Astrocyte (in vitro differentiated cells and primary cell): ENCODE measurements around the gene PTMS. TPM values are rescaled to one million over a fixed set of nuclear protein-coding genes. Genes with fewer than 3 reads are reported as not detected.

Experiments used
- DNase-seq: peaks from one replicate; pipeline ENCODE4 v3.0.0-alpha.2; 2010; ENCODE audit warnings: low read depth
- FAIRE-seq: peaks from 2 replicates; lab custom pipeline; 2011; peaks lifted over from hg19 to GRCh38; lab: Jason Lieb, UNC
- H2AFZ ChIP-seq: 2 replicates; pipeline ENCODE4 v1.6.0; 2012; ENCODE audit warnings: low read depth, low read length, inconsistent platforms
- H3K27ac ChIP-seq: 2 replicates; pipeline ENCODE4 v1.5.1; 2011; ENCODE audit warnings: low read depth, low read length, inconsistent platforms
- H3K27me3 ChIP-seq: 2 replicates; pipeline ENCODE4 v1.6.0; 2011; ENCODE audit warnings: low read length, inconsistent platforms; ENCODE audit not compliant: insufficient read depth
- H3K36me3 ChIP-seq: 2 replicates; pipeline ENCODE4 v1.5.1; 2011; ENCODE audit warnings: low read length, inconsistent platforms; ENCODE audit not compliant: insufficient read depth
- H3K4me1 ChIP-seq: 2 replicates; pipeline ENCODE4 v1.5.1; 2011; ENCODE audit warnings: low read length, inconsistent platforms; ENCODE audit not compliant: insufficient read depth
- H3K4me2 ChIP-seq: 2 replicates; pipeline ENCODE4 v1.6.0; 2012; ENCODE audit warnings: low read length, inconsistent platforms
- H3K4me3 ChIP-seq: 2 replicates; pipeline ENCODE4 v1.5.1; 2011; ENCODE audit warnings: low read depth, mild to moderate bottlenecking, low read length, inconsistent platforms; ENCODE audit not compliant: insufficient read depth
- H3K79me2 ChIP-seq: 2 replicates; pipeline ENCODE4 v1.6.0; 2012; ENCODE audit warnings: mild to moderate bottlenecking, low read length, inconsistent platforms; ENCODE audit not compliant: insufficient read depth
- H3K9ac ChIP-seq: 2 replicates; pipeline ENCODE4 v1.6.0; 2012; ENCODE audit warnings: mild to moderate bottlenecking, low read length, inconsistent platforms
- H3K9me3 ChIP-seq: 2 replicates; pipeline ENCODE4 v1.5.1; 2012; ENCODE audit warnings: low read depth, mild to moderate bottlenecking, low read length, inconsistent platforms; ENCODE audit not compliant: insufficient read depth
- H4K20me1 ChIP-seq: 2 replicates; pipeline ENCODE4 v1.6.0; 2012; ENCODE audit warnings: low read length, inconsistent platforms; ENCODE audit not compliant: insufficient read depth
- H3K27ac Mint-ChIP-seq: one replicate; pipeline ENCODE4 v1.8.0; 2021; ENCODE audit warnings: mild to moderate bottlenecking, mixed read lengths; ENCODE audit not compliant: unreplicated experiment
- H3K27me3 Mint-ChIP-seq: one replicate; pipeline ENCODE4 v1.8.0; 2021; ENCODE audit warnings: low read depth, mixed read lengths; ENCODE audit not compliant: unreplicated experiment
- H3K36me3 Mint-ChIP-seq: one replicate; pipeline ENCODE4 v1.8.0; 2021; ENCODE audit warnings: low read depth, mixed read lengths; ENCODE audit not compliant: unreplicated experiment
- H3K4me1 Mint-ChIP-seq: one replicate; pipeline ENCODE4 v1.8.0; 2021; ENCODE audit warnings: low read depth, mixed read lengths; ENCODE audit not compliant: unreplicated experiment
- H3K4me3 Mint-ChIP-seq: one replicate; pipeline ENCODE4 v1.8.0; 2021; ENCODE audit warnings: mild to moderate bottlenecking, moderate library complexity, mixed read lengths; ENCODE audit not compliant: unreplicated experiment
- H3K9me3 Mint-ChIP-seq: one replicate; pipeline ENCODE4 v1.8.0; 2021; ENCODE audit warnings: mild to moderate bottlenecking, mixed read lengths; ENCODE audit not compliant: unreplicated experiment
- EZH2 ChIP-seq: IDR thresholded peaks from 2 replicates; pipeline ENCODE4 v1.6.1; 2012; ENCODE audit warnings: mild to moderate bottlenecking, low read length, inconsistent platforms; ENCODE audit not compliant: insufficient read depth
- total RNA-seq: library from RNA; stranded (reverse); gene quantifications from 2 replicates; pipeline ENCODE4 v1.2.1, GENCODE V29; 2021
- TF ChIP-seq, protein P1 (sequence below): IDR thresholded peaks from 2 replicates; pipeline ENCODE4 v1.5.1; 2011; ENCODE audit warnings: low read depth, mild to moderate bottlenecking, inconsistent platforms, low read length, moderate library complexity; ENCODE audit not compliant: insufficient read depth

PTMS gene
- total RNA-seq, 1 donor from 2014 or later: 510 TPM

DNA sequence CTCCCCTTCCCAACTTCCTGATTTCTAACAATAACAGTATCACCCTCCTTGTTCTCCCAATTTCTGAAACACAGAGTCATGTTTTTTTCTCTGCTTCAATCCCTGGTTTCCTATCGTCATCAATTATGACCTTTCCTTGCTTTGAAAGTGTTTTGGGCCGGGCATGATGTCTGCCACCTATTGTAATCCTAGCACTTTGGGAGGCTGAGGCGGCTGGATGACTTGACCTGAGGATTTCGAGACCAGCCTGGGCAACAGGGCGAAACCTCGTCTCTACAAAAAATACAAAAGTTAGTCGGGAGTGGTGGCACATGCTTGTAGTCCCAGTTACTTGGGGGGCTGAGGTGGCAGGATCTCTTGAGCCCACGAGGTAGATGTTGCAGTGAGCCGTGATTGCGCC lies 42.9 kb downstream of the PTMS start:
- peaks cover 2% of the 10 kb centered on the region for H3K27me3 ChIP-seq
- no peak overlapping the region for H3K27ac ChIP-seq
- Mint-ChIP-seq H3K27me3 (no peaks in the 10 kb centered on the region), H3K4me1 (peaks cover 9% of the 10 kb centered on the region), H3K4me3 (no peak overlapping the region), H3K27ac (no peak overlapping the region), H3K36me3 (no peaks in the 10 kb centered on the region), H3K9me3 (peaks cover 5% of the 10 kb centered on the region)
- H4K20me1 ChIP-seq: no peaks in the 10 kb centered on the region
- no peaks in the 10 kb centered on the region for H3K9me3 ChIP-seq
- H2AFZ ChIP-seq: no peak overlapping the region
- no peak overlapping the region for H3K4me3 ChIP-seq
- DNase-seq: no peak
- TF ChIP-seq, protein P1, sequence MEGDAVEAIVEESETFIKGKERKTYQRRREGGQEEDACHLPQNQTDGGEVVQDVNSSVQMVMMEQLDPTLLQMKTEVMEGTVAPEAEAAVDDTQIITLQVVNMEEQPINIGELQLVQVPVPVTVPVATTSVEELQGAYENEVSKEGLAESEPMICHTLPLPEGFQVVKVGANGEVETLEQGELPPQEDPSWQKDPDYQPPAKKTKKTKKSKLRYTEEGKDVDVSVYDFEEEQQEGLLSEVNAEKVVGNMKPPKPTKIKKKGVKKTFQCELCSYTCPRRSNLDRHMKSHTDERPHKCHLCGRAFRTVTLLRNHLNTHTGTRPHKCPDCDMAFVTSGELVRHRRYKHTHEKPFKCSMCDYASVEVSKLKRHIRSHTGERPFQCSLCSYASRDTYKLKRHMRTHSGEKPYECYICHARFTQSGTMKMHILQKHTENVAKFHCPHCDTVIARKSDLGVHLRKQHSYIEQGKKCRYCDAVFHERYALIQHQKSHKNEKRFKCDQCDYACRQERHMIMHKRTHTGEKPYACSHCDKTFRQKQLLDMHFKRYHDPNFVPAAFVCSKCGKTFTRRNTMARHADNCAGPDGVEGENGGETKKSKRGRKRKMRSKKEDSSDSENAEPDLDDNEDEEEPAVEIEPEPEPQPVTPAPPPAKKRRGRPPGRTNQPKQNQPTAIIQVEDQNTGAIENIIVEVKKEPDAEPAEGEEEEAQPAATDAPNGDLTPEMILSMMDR: no peak
- no peak for TF ChIP-seq EZH2
- H3K4me1 ChIP-seq: no peaks in the 10 kb centered on the region
- no peaks in the 10 kb centered on the region for H3K79me2 ChIP-seq
- H3K36me3 ChIP-seq: no peaks in the 10 kb centered on the region
- no peak for FAIRE-seq
- no peak overlapping the region for H3K4me2 ChIP-seq
- no peak overlapping the region for H3K9ac ChIP-seq

GRCh38 chr12:6810758-6811157 lies 44.6 kb downstream of the PTMS start:
- no peaks in the 10 kb centered on the region for H3K79me2 ChIP-seq
- TF ChIP-seq EZH2: no peak
- TF ChIP-seq, protein P1: no peak
- Mint-ChIP-seq H3K9me3 (peaks cover 3% of the 10 kb centered on the region), H3K27me3 (peaks cover 17% of the 10 kb centered on the region), H3K27ac (peak overlapping the region; percentile 4), H3K36me3 (no peaks in the 10 kb centered on the region), H3K4me3 (no peak overlapping the region), H3K4me1 (peaks cover 9% of the 10 kb centered on the region)
- H3K9ac ChIP-seq: no peak overlapping the region
- H3K27me3 ChIP-seq: peaks cover 2% of the 10 kb centered on the region
- H3K4me1 ChIP-seq: no peaks in the 10 kb centered on the region
- H2AFZ ChIP-seq: no peak overlapping the region
- H3K9me3 ChIP-seq: no peaks in the 10 kb centered on the region
- H4K20me1 ChIP-seq: no peaks in the 10 kb centered on the region
- FAIRE-seq (no peak), DNase-seq (no peak)
- no peak overlapping the region for H3K27ac ChIP-seq
- H3K4me2 ChIP-seq: no peak overlapping the region
- no peak overlapping the region for H3K4me3 ChIP-seq
- H3K36me3 ChIP-seq: no peaks in the 10 kb centered on the region

GRCh38 chr12:6813363-6813762 lies 47.2 kb downstream of the PTMS start:
- Mint-ChIP-seq H3K27ac (no peak overlapping the region), H3K36me3 (no peaks in the 10 kb centered on the region), H3K27me3 (peaks cover 19% of the 10 kb centered on the region), H3K4me1 (peaks cover 9% of the 10 kb centered on the region), H3K9me3 (peaks cover 3% of the 10 kb centered on the region), H3K4me3 (no peak overlapping the region)
- Histone ChIP-seq H3K27ac (no peak overlapping the region), H3K4me2 (no peak overlapping the region), H3K36me3 (no peaks in the 10 kb centered on the region), H3K4me1 (no peaks in the 10 kb centered on the region), H2AFZ (no peak overlapping the region), H3K79me2 (no peaks in the 10 kb centered on the region), H3K27me3 (peaks cover 2% of the 10 kb centered on the region), H4K20me1 (no peaks in the 10 kb centered on the region), H3K9me3 (no peaks in the 10 kb centered on the region), H3K9ac (no peak overlapping the region), H3K4me3 (no peak overlapping the region)
- TF ChIP-seq, protein P1: no peak
- no peak for TF ChIP-seq EZH2
- FAIRE-seq (no peak), DNase-seq (no peak)
